ENCODE data around the gene CDX1. TPM values are rescaled to one million over a fixed set of nuclear protein-coding genes. Genes with fewer than 3 reads are reported as not detected.

The CDX1 gene
- total and polyA plus RNA-seq, 12 donors = 0.13 to 0.32 TPM; not detected in 10

DNA sequence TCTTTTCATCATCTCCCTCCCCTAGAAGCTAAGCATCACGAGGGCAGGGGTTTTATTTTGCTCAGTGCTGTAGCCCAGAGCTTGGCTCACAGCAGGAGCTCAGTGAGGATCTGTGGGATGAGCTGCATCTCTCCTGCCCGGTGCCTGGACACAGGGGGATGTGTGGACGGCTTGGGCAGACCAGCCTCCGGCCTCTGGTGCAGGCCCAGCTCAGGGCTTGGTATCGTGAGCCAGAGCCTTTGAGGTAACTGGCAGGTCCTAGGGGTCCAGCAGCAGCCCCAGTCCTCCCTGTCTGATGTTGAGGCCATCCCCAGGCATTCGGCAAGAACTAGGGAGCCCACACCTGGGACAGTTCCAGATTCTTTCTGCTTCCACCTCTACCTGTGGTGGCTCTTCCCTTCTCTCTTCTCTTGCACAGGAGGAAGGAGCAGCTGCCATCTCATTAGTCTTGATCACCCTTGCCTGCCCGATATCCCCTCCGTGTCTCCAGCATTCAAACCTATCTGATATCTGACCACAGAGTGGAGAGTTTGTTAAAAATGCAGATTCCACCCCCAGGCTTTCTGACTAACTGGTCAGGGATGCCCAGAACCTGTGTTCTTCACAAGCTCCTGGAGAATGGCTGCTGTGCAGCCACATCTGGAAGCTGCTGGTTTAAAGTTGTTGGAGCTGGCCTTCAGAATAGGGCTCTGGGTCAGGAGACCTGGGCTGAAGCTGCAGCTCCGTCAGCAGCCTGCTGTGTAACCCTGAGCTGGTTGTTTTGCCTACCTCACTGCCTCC lies 15.4 kb downstream of the CDX1 start:
- Histone ChIP-seq H3K36me3 (no peaks in the 10 kb centered on the region), H3K4me3 (no peak overlapping the region), H3K27me3 (no peaks in the 10 kb centered on the region), H3K9me3 (no peaks in the 10 kb centered on the region), H3K4me1 (peaks cover 13 to 39% (median 23%) of the 10 kb centered on the region in 9 donors), H3K27ac (peak overlapping the region in 6 of 10 donors; percentile 61 to 88 (median 84))
- DNase-seq (no peak), ATAC-seq (no peak)
- intact Hi-C loops (cut with DNase I) = loop anchor here in 1 of 10 donors (2.0 kb wide), 1 partner anchor 21 kb away; no protein-coding TSS in a partner anchor
- WGBS, 2 donors = 93 to 95% methylated on average over 9 of the region's 9 CpGs
- TF ChIP-seq, protein P1, sequence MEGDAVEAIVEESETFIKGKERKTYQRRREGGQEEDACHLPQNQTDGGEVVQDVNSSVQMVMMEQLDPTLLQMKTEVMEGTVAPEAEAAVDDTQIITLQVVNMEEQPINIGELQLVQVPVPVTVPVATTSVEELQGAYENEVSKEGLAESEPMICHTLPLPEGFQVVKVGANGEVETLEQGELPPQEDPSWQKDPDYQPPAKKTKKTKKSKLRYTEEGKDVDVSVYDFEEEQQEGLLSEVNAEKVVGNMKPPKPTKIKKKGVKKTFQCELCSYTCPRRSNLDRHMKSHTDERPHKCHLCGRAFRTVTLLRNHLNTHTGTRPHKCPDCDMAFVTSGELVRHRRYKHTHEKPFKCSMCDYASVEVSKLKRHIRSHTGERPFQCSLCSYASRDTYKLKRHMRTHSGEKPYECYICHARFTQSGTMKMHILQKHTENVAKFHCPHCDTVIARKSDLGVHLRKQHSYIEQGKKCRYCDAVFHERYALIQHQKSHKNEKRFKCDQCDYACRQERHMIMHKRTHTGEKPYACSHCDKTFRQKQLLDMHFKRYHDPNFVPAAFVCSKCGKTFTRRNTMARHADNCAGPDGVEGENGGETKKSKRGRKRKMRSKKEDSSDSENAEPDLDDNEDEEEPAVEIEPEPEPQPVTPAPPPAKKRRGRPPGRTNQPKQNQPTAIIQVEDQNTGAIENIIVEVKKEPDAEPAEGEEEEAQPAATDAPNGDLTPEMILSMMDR (IDR thresholded peaks at IDR 0.05) = no peak

GRCh38 chr5:150182774-150183173 lies 16.2 kb downstream of the CDX1 start:
- DNase-seq (no peak), ATAC-seq (no peak)
- TF ChIP-seq, protein P1 (IDR thresholded peaks at IDR 0.05) = no peak
- no peaks in the 10 kb centered on the region for H3K9me3 ChIP-seq
- intact Hi-C loops (cut with DNase I) = no loop called here
- H3K36me3 ChIP-seq = no peaks in the 10 kb centered on the region
- H3K27ac ChIP-seq = no peak overlapping the region
- H3K4me3 ChIP-seq = no peak overlapping the region
- WGBS, 2 donors = 94 to 97% methylated on average over 10 of the region's 10 CpGs
- peaks cover 13 to 39% (median 23%) of the 10 kb centered on the region in 9 donors for H3K4me1 ChIP-seq
- H3K27me3 ChIP-seq = peaks cover 0 to 2% (median 0%) of the 10 kb centered on the region in 7 donors

GRCh38 chr5:150183436-150183835 lies 16.9 kb downstream of the CDX1 start:
- ATAC-seq = no peak
- no peak for DNase-seq
- Histone ChIP-seq H3K9me3 (no peaks in the 10 kb centered on the region), H3K4me3 (no peak overlapping the region), H3K4me1 (peaks cover 13 to 39% (median 23%) of the 10 kb centered on the region in 9 donors), H3K27ac (no peak overlapping the region), H3K27me3 (peaks cover 0 to 8% (median 4%) of the 10 kb centered on the region in 7 donors), H3K36me3 (no peaks in the 10 kb centered on the region)
- WGBS, 2 donors = 93 to 97% methylated on average over 12 of the region's 12 CpGs
- intact Hi-C loops (cut with DNase I) = no loop called here
- TF ChIP-seq, protein P1 (IDR thresholded peaks at IDR 0.05) = no peak

GRCh38 chr5:150184006-150184405 lies 17.4 kb downstream of the CDX1 start:
- Histone ChIP-seq H3K4me3 (no peak overlapping the region), H3K36me3 (no peaks in the 10 kb centered on the region), H3K27ac (no peak overlapping the region), H3K9me3 (no peaks in the 10 kb centered on the region), H3K4me1 (peaks cover 13 to 39% (median 23%) of the 10 kb centered on the region in 9 donors), H3K27me3 (peaks cover 0 to 14% (median 9%) of the 10 kb centered on the region in 7 donors)
- TF ChIP-seq, protein P1 (IDR thresholded peaks at IDR 0.05) = no peak
- intact Hi-C loops (cut with DNase I) = no loop called here
- ATAC-seq (no peak), DNase-seq (no peak)
- 90 to 96% methylated on average over 2 of the region's 2 CpGs for WGBS, 2 donors

Data from heart right ventricle (tissue), 16 donors.